Measurements from ENCODE around the gene ATG13.

GRCh38 chr11:46657186-46657585, 39.8 kb downstream of the ATG13 start:
- TF ChIP-seq CTCF (tag by site-specific recombination; IDR thresholded peaks at IDR 0.05): no peak
- TF ChIP-seq ZNF654 (tag by site-specific recombination; IDR thresholded peaks at IDR 0.05; ENCODE audit: low read depth): no peak
- no peak for TF ChIP-seq ZNF449 (tag by site-specific recombination; IDR thresholded peaks at IDR 0.05)
- no peak for TF ChIP-seq REST (tag by site-specific recombination; IDR thresholded peaks at IDR 0.05)
- no peak for TF ChIP-seq YY1 (tag by site-specific recombination; IDR thresholded peaks at IDR 0.05)
- TF ChIP-seq ZNF354C (tag by site-specific recombination; IDR thresholded peaks at IDR 0.05; ENCODE audit: borderline replicate concordance, low read depth): no peak

All from HEK293 (cell line).